Measurements from ENCODE around the gene ALKBH8.

DNA sequence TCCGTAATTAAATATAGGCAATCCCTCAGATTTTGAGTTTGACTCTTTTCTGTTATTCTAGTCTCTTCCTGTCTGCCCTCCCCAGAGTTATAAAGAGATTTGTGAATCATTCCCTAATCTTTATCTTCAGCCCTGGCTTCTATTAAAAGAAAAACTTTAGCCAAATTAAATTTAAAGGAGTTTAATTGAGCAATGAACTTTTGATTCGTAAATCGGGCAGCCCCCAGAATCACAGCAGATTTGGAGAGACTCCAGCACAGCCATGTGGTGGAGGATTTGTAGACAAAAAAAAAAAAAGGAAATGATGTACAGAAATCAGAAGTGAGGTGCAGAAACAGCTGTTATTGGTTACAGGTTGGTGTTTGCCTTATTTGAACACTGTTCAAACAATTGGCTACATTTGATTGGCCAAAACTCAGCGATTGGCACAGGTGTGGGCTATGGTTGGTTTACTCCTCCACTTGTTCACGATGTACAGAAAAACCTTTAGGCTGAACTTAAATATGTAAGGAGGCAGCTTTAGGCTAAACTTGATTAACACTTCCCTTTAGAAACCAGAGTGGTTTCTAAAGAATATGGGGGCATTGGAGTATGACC lies 2.3 kb upstream of the ALKBH8 start:
- TF ChIP-seq ZNF274 (IDR thresholded peaks at IDR 0.05; ENCODE audit: low read depth, low read length) (no peak), YY1 (IDR thresholded peaks at IDR 0.05; ENCODE audit: insufficient read depth, insufficient read length) (no peak)
